OCI-LY1 (cell line): Measurements from ENCODE around the gene SUPT3H.

Experiments used
- H2AFZ ChIP-seq: fragments of 200-600 bp; sonication (generic), shearing (Covaris generic); 2 replicates; pipeline ENCODE4 v1.6.0; 2014; ENCODE audit warnings: antibody characterized with exemption, mild to moderate bottlenecking, low read length
- H3F3A ChIP-seq: fragments of 200-600 bp; sonication (generic), shearing (Covaris generic); 2 replicates; pipeline ENCODE4 v1.6.0; 2014; ENCODE audit warnings: mild to moderate bottlenecking, antibody characterized with exemption, low read length, moderate library complexity; ENCODE audit not compliant: insufficient read depth
- H3K27ac ChIP-seq: fragments of 200-600 bp; sonication (generic); 2 replicates; pipeline ENCODE4 v1.5.1; 2014; ENCODE audit warnings: low read length, mixed run types, mild to moderate bottlenecking, low read depth; ENCODE audit not compliant: poor library complexity, severe bottlenecking
- H3K27me3 ChIP-seq: fragments of 200-600 bp; sonication (generic); 2 replicates; pipeline ENCODE4 v1.6.0; 2014; ENCODE audit warnings: antibody characterized with exemption, mild to moderate bottlenecking, low read length, moderate library complexity; ENCODE audit not compliant: insufficient read depth
- H3K36me3 ChIP-seq: fragments of 200-600 bp; sonication (generic); 2 replicates; pipeline ENCODE4 v1.6.1; 2014; ENCODE audit warnings: mild to moderate bottlenecking, antibody characterized with exemption, low read length, moderate library complexity, mixed read lengths; ENCODE audit not compliant: insufficient read depth
- H3K4me1 ChIP-seq: fragments of 200-600 bp; sonication (generic); 2 replicates; pipeline ENCODE4 v1.5.1; 2014; ENCODE audit warnings: mild to moderate bottlenecking, low read length, moderate library complexity; ENCODE audit not compliant: insufficient read depth, severe bottlenecking
- H3K4me2 ChIP-seq: fragments of 200-600 bp; sonication (generic), shearing (Covaris generic); 2 replicates; pipeline ENCODE4 v1.6.1; 2014; ENCODE audit warnings: low read length
- H3K4me3 ChIP-seq: fragments of 200-600 bp; sonication (generic); 2 replicates; pipeline ENCODE4 v1.5.1; 2014; ENCODE audit warnings: low read length, low read depth, mild to moderate bottlenecking, mixed read lengths; ENCODE audit not compliant: poor library complexity, severe bottlenecking
- H3K79me2 ChIP-seq: fragments of 200-600 bp; shearing (Covaris generic); 2 replicates; pipeline ENCODE4 v1.6.1; 2016; ENCODE audit warnings: mixed run types, low read length, mixed read lengths; ENCODE audit not compliant: insufficient read depth
- H3K9ac ChIP-seq: fragments of 200-600 bp; sonication (generic), shearing (Covaris generic); 2 replicates; pipeline ENCODE4 v1.6.1; 2014; ENCODE audit warnings: mild to moderate bottlenecking, low read length, mixed read lengths
- H3K9me2 ChIP-seq: fragments of 200-600 bp; sonication (generic), shearing (Covaris generic); 2 replicates; pipeline ENCODE4 v1.6.1; 2014; ENCODE audit warnings: low read depth, mild to moderate bottlenecking, low read length, mixed read lengths
- H3K9me3 ChIP-seq: fragments of 200-600 bp; shearing (Covaris generic); 2 replicates; pipeline ENCODE4 v1.6.1; 2014; ENCODE audit warnings: low read length, mixed read lengths
- H4K20me1 ChIP-seq: fragments of 200-600 bp; sonication (generic), shearing (Covaris generic); 2 replicates; pipeline ENCODE4 v1.6.0; 2016; ENCODE audit warnings: mild to moderate bottlenecking, low read length; ENCODE audit not compliant: insufficient read depth
- EZH2 ChIP-seq: fragments of 200-600 bp; sonication (generic), shearing (Covaris generic); IDR thresholded peaks from 2 replicates; pipeline ENCODE4 v1.8.0; 2017; ENCODE audit warnings: borderline replicate concordance, mixed run types, mild to moderate bottlenecking, antibody characterized with exemption, low read length, moderate library complexity, mixed read lengths
- TF ChIP-seq, protein P1 (sequence below): fragments of 200-600 bp; sonication (generic), shearing (Covaris generic); IDR thresholded peaks from 2 replicates; pipeline ENCODE4 v1.5.1; 2017; ENCODE audit warnings: mild to moderate bottlenecking, antibody characterized with exemption, low read length, moderate library complexity, mixed read lengths

Gene SUPT3H

DNA sequence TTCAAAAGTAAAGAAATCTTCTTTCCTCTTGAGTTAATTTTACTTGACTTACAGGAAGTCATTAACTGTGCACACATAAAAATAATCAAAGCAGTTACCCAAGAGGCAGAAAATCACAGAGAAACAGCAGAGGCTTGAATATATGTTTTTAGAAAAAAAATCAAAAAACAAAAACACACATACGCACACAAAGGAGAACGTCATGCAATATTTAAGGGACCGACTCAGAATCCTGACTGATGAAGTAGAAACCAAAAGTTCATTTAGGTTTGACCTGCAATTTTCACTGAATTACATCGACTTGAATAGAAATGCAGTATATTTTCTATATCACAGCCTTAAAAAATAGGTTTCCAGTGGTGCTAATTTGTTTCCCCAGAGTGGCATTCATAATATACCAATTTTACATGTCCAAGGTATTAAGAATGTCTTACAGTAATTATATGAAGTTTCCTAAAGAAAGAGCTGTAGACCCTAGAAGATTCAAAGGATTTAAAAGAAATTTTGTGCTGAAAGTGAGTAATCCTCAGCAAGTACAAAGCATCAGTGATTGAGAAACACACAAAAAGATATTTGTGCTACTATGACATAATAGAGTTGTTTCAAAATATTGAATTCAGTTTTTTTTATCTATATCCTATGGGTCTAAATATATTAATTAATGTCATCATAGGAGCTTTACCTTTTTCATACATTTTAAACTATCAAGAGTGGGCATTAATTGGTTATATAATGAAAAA, 408.1 kb downstream of the SUPT3H start:
- H3F3A ChIP-seq, result no peaks in the 10 kb centered on the region
- no peak for TF ChIP-seq EZH2
- TF ChIP-seq, protein P1, sequence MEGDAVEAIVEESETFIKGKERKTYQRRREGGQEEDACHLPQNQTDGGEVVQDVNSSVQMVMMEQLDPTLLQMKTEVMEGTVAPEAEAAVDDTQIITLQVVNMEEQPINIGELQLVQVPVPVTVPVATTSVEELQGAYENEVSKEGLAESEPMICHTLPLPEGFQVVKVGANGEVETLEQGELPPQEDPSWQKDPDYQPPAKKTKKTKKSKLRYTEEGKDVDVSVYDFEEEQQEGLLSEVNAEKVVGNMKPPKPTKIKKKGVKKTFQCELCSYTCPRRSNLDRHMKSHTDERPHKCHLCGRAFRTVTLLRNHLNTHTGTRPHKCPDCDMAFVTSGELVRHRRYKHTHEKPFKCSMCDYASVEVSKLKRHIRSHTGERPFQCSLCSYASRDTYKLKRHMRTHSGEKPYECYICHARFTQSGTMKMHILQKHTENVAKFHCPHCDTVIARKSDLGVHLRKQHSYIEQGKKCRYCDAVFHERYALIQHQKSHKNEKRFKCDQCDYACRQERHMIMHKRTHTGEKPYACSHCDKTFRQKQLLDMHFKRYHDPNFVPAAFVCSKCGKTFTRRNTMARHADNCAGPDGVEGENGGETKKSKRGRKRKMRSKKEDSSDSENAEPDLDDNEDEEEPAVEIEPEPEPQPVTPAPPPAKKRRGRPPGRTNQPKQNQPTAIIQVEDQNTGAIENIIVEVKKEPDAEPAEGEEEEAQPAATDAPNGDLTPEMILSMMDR, result no peak
- no peak overlapping the region for H3K9ac ChIP-seq
- H3K36me3 ChIP-seq, result no peaks in the 10 kb centered on the region
- no peaks in the 10 kb centered on the region for H3K79me2 ChIP-seq
- no peaks in the 10 kb centered on the region for H4K20me1 ChIP-seq
- H3K4me2 ChIP-seq, result no peak overlapping the region
- H3K27ac ChIP-seq, result no peak overlapping the region
- no peaks in the 10 kb centered on the region for H3K9me2 ChIP-seq
- H3K9me3 ChIP-seq, result no peaks in the 10 kb centered on the region
- H3K27me3 ChIP-seq, result no peaks in the 10 kb centered on the region
- no peaks in the 10 kb centered on the region for H3K4me1 ChIP-seq
- H2AFZ ChIP-seq, result no peak overlapping the region
- H3K4me3 ChIP-seq, result no peak overlapping the region

DNA sequence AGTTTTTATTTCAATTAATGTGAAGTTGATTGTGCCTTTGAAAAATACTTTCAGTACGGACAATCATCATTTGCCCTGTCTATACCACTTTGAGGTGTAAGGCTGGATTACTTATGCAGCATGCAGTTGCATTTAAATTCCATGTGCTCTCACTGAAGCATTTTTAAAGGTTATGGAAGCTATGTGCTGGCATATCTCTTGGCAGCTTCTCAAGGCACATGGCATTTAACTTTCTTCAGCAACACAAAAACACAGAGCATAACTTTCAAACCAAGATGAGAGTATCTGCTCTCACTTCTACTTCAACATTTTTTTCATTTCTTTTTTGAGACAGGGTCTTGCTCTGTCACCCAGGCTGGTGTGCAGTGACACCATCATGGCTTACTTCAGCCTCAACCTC, 410.3 kb downstream of the SUPT3H start:
- Histone ChIP-seq H3K9me2 (no peaks in the 10 kb centered on the region), H3K27ac (no peak overlapping the region), H3K9me3 (no peaks in the 10 kb centered on the region), H3K79me2 (no peaks in the 10 kb centered on the region), H3K4me1 (no peaks in the 10 kb centered on the region), H3K27me3 (no peaks in the 10 kb centered on the region), H3K4me3 (no peak overlapping the region), H3F3A (no peaks in the 10 kb centered on the region), H3K9ac (no peak overlapping the region), H3K4me2 (no peak overlapping the region), H2AFZ (no peak overlapping the region), H4K20me1 (no peaks in the 10 kb centered on the region), H3K36me3 (no peaks in the 10 kb centered on the region)
- TF ChIP-seq, protein P1, result no peak
- no peak for TF ChIP-seq EZH2

DNA sequence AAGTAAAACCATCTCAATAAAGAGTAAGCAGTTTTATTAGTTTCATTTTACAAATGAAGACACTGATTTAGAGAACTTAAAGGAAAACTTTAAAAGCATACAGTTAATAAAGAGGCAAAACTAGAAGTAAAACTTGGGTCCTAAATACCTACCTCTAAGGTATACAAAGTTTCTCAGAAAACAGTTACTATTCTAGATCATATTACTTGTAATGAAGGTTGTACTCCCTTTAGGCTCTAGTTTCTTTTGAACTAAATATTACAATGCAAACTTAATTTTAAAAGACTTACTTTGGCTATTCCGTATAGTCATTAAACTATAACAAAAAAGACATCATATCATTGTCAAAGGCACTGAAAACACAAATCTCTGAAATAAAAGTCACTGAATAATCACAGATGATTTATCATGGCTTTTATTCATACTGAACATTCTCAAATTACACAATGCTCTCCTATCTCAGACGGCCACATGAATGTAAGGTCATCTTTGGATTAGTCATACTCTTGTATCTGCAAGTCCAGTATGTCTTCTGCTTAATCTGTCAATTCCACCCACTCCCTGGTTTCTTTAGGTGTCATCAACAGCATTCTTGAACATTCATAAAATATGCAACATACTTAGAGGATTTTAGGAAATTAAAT, 411.2 kb downstream of the SUPT3H start:
- Histone ChIP-seq H3K4me1 (no peaks in the 10 kb centered on the region), H3K36me3 (no peaks in the 10 kb centered on the region), H3K9ac (no peak overlapping the region), H3K27me3 (no peaks in the 10 kb centered on the region), H2AFZ (no peak overlapping the region), H3K27ac (no peak overlapping the region), H3K4me2 (no peak overlapping the region), H3K79me2 (no peaks in the 10 kb centered on the region), H3F3A (no peaks in the 10 kb centered on the region), H3K4me3 (no peak overlapping the region), H3K9me3 (no peaks in the 10 kb centered on the region), H4K20me1 (no peaks in the 10 kb centered on the region), H3K9me2 (no peaks in the 10 kb centered on the region)
- TF ChIP-seq EZH2, result no peak
- TF ChIP-seq, protein P1, result no peak
